OCI-LY7 (cell line): ENCODE results near the gene CTCF.

ENCODE experiments used
- CTCF ChIP-seq: fragments of 200-600 bp; sonication (generic); conservative IDR thresholded peaks from 2 replicates; pipeline ENCODE4 v1.5.1; 2014; ENCODE audit warnings: mild to moderate bottlenecking, antibody characterized with exemption, low read length, moderate library complexity, mixed read lengths
- EZH2phosphoT487 ChIP-seq: fragments of 200-600 bp; sonication (generic); IDR thresholded peaks from 2 replicates; pipeline ENCODE4 v1.6.1; 2018; ENCODE audit warnings: low read depth, borderline replicate concordance, mild to moderate bottlenecking, mixed run types, antibody characterized with exemption, low read length, moderate library complexity, mixed read lengths

- TF ChIP-seq CTCF = no peak
- TF ChIP-seq EZH2phosphoT487 = no peak
These were observed 24.4 kb upstream of the CTCF start for GRCh38 chr16:67537636-67538591.
